HL-60/S4 treated with retinoic acid at 250 ng/mL for 4 days and 3 days (cell line): ENCODE measurements around the gene EIF5A2.
"Not testable (repeated sequence)": the region's sequence is repeated elsewhere in the genome, so short reads cannot be mapped to it uniquely, and the experiment has no call there.

ENCODE experiments used
- in situ Hi-C: fragments of 300-500 bp; cut with MboI; formaldehyde crosslinking; loops from 2 replicates; pipeline ENCODE4 v1.7.0; 2022; ENCODE audit warnings: low sequenced_read_pairs

Gene EIF5A2

DNA sequence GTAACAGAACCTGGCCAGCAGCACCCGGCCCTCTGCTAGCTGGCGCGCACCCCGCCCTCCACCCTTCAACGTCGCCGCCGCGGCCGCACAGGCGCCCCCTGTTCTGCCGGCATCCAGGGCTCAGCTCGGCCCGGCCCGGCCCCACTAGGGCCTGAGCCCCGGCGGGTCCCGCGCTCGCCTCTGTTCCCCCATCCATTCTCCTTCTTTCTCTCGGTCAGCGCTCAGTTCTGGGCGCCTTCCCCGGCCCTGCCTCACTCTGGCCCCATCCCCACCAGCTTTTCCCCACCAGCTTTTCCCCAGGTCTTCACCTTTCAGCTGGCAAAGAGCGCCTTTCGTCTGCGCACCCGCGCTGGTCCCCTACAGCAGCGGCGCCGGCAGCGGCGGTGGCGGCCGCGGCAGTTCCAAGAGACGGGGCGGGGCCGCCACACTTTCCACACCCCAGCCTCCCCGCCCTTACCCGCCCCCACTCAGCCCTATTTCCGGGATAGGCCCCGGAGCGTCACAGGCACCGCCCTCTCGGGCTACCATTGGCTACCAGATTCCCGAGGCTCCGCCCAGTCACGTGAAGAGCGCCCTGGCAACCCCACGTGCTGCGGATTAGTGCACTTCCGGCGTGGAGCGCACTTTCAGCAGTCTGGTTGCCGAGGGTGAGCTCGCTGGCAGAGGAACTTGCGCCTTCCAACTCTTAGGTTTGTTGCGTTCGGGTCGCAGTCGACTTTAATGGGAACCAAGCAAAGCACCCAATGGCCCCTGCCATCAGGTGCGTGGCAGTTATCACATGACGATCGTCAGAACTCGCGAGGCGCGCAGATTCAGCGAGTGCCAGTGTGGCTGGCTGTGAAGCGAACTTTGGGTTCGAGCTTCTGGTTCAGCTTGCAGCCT is at the start of gene EIF5A2:
EIF5A2 (minus strand) TSS at position 403 of the 882 bp plus-strand sequence. CDS start 831 bp downstream, outside the sequence.
- in situ Hi-C loops: no loop called here

DNA sequence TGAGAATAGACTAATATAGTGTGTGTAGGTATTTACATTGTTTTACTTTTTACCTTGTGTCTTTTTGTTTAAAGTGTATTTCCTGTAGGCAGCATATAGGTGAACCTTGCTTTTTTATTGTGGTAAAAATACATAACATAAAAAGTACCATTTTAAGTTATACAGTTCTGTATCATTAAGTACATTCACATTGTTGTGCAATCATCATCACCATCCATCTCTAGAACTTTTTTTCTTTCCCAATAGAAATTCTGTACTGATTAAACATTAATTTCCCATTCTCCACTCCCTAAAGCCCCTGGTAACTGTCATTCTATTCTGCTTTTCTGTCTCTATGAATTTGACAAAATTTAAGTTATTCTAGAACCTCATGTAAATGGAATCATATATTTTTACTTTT is 48.2 kb upstream of the EIF5A2 start:
- in situ Hi-C loops: no loop called here

- in situ Hi-C loops: no loop called here
Measured at GRCh38 chr3:170953736-170954135, 45.3 kb upstream of the EIF5A2 start.

DNA sequence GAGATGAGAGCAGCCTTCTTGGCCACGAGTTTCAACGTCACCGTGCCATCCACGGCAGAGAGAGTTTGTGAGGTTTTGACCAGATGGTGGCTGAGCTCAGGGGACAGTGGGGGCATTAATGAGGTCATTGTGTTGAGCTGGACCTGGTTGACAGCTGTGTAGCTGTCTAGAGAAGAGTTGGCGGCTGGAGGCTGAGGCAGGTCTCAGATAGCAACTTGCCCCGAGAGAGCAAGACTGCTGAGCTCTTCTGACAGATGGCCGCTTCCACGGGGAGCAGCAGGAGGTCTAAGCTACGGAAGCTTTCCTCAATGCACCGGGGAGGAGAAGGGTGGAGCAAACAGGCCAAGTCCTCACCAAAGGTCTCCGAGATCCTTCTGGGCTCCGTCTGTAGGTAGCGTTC is 44.8 kb upstream of the EIF5A2 start:
- in situ Hi-C loops: no loop called here

DNA sequence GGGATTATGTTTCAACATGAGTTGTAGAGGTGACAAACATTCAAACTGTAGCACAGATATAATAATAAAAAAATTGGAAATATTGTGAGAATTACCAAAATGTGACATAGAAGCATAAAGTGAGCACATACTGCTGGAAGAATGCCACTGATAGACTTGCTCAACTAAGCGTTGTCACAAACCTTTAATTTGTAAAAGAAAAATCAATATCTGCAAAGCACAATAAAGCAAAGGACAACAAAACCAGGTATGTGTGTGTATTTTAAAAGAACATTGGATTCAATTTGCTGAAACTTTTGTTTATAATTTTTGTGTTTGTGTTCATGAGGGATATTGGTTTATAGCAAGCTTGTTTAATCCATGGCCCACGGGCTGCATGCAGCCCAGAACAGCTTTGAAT is 40.8 kb upstream of the EIF5A2 start:
- in situ Hi-C loops: no loop called here

DNA sequence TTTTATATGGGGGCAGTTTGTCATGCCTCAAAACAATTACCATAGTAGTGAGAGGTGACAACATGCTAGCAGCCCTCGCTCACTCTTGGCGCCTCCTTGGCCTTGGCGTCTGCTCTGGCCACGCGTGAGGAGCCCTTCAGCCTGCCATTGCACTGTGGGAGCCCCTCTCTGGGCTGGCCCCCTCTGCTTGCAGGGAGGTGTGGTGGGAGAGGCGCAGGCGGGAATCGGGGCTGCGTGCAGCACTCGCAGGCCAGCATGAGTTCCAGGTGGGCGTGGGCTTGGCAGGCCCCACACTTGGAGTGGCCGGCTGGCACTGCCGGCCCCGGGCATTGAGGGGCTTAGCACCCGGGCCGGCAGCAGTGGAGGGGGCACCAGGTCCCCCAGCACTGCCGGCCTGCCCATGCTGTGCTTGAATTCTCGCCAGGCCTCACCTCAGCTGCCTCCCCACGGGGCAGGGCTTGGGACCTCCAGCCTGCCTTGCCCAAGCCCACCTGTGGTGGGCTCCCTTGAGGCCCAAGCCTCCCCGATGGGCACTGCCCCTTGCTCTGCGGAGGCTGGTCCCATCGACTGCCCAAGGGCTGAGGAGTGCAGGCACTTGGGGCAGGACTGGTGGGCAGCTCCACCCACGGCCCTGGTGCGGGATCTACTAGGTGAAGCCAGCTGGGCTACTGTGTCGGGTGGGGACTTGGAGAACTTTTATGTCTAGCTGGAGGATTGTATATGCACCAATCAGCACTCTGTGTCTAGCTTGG is 38.8 kb upstream of the EIF5A2 start:
- in situ Hi-C loops: no loop called here

DNA sequence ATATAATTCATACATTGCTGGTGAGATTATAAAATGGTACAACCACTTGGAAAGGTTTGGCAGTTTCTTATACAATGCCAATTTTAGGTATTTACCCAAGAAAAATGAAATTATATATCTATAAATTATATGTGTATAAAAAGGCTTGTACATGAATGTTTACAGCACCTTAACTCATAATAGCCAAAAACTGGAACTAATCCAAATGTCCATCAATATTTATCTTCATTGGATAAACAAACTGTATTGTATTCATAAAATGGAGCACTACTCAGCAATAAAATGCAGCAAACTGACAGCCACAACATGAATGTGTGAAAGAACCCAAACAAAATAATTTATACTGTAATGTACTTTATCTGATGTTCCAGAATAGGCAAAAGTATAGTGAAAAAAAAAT is 33.6 kb upstream of the EIF5A2 start:
- in situ Hi-C loops: no loop called here

DNA sequence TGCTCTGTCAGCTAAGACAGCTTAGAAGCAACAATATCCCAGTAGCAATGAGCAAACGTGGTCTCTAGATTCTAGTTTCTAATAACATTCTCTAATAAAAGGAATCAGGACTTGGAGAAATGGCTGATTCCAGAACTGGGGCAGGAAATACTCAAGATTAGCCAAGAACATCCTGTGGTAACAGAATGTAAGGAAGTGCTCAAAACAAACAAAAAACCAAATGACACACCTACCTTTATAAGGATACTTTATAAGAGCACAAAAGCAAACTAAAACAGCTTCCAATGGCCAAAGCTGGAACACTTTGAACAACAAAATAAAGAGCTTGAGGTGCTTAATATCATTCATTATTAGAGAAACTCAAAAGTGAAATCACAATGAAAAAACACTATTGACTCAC is 33.1 kb upstream of the EIF5A2 start:
- in situ Hi-C loops: no loop called here

DNA sequence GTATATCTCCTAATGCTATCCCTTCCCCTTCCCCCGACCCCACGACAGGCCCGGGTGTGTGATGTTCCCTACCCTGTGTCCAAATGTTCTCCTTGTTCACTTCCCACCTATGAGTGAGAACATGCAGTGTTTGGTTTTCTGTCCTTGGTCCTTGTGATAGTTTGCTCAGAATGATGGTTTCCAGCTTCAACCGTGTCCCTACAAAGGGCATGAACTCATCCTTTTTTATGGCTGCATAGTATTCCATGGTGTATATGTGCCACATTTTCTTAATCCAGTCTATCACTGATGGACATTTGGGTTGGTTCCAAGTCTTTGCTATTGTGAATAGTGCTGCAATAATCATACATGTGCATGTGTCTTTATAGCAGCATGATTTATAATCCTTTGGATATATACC is 24.6 kb upstream of the EIF5A2 start:
- in situ Hi-C loops: not testable (repeated sequence)

DNA sequence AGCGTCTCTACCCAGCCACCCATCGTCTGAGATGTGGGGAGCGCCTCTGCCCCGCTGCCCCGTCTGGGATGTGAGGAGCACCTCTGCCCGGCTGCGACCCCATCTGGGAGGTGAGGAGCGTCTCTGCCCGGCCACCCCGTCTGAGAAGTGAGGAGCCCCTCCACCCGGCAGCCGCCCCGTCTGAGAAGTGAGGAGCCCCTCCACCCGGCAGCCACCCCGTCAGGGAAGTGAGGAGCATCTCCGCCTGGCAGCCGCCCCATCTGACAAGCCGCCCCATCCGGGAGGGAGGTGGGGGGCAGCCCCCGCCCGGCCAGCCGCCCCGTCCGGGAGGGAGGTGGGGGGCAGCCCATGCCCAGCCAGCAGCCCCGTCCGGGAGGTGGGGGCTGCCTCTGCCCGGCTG is 15.1 kb upstream of the EIF5A2 start:
- in situ Hi-C loops: not testable (repeated sequence)

DNA sequence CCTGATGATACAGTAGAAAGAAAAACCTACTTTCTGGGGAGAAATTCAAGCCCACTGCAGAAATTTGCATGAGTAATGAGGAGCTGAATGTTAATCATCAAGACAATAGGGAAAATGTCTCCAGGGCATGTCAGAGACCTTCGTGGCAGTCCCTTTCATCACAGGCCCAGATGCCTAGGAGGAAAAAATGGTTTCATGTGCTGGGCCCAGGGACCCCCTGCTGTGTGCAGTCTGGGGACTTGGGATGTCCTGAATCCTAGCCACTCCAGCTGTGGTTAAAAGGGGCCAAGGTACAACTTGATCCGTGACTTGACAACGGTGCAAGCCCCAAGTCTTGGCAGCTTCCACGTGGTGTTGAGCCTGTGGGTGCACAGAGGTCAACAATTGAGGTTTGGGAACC is 10.3 kb upstream of the EIF5A2 start:
- in situ Hi-C loops: no loop called here

GRCh38 chr3:170914690-170915089 is 6.3 kb upstream of the EIF5A2 start:
- in situ Hi-C loops: no loop called here

DNA sequence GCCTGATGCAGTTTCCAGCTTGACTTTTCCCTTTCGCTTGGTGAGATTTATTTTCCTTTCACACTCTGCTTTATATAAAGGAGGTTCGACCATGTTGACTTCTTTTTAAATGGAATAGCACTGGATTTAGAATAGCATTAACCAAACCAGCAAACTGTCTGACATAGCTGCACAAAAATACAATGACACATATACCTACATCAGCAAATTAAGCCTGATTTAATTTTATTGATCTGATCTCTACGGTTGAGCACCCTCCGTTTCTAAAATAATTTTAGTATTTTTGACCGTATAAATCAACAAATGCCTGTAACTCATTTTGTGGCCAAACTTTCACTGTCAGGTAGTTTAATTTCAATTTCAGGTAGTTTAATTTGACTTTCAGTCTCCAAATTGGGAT is 5.8 kb upstream of the EIF5A2 start:
- in situ Hi-C loops: no loop called here

GRCh38 chr3:170911051-170911450 is 2.6 kb upstream of the EIF5A2 start:
- in situ Hi-C loops: no loop called here

GRCh38 chr3:170910542-170910941 is 2.1 kb upstream of the EIF5A2 start:
- in situ Hi-C loops: no loop called here

- in situ Hi-C loops: no loop called here
Measured at GRCh38 chr3:170909129-170909903, 879 bp upstream of the EIF5A2 start.

- in situ Hi-C loops: no loop called here
Measured at GRCh38 chr3:170907637-170908234, 701 bp downstream of the EIF5A2 start.

DNA sequence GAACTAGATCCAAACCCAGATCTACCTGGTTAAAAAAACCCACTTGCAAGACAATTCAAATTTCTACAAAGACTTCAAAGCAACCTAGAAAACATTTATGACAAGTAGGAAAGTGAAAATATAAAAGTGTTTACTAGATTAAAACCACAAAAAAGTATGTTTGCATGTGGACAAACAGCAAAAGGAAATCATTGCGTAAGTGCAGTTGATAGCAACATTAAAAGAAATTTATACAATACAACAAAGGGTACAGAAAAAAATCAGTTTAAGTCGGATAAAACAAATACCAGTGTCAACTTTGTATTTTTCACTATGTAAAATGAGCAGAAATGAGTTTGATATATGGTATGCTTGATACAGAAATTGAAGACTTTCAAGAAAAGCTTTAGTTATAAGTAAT is 2.6 kb downstream of the EIF5A2 start:
- in situ Hi-C loops: no loop called here

GRCh38 chr3:170903123-170903522 is 5.3 kb downstream of the EIF5A2 start:
- in situ Hi-C loops: no loop called here

DNA sequence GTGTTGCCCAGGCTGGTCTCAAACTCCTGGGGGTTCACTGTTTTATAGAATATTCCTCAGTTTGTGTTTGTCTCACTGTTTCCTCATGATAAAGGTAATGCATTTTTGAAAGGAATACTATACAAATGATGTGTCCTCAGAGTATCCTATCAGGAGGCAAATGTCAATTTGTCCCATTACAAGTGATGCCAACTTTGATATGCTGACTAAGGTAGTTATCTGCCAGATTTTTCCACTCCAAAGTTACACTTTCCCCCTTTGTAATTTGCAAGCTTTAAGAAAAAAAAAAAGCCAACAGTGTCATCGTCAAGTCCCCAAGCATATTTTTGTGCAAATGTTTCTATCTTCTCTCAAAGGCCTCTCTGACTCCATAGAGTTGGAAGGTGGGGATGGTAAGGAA is 9.0 kb downstream of the EIF5A2 start:
- in situ Hi-C loops: no loop called here

DNA sequence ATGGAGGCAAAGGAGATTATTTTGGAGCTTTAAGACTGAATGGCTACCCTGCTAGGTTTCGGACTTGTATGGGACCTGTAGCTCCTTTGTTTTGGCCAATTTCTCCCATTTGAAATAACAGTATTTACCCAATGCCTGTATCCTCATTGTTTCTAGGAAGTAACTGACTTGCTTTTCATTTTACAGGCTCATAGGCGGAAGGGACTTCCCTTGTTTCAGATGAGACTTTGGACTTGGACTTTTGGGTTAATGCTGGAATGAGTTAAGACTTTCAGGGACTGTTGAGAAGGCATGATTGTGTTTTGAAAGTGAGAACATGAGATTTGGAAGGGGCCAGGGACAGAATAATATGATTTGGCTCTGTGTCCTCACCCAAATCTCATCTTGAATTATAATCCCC is 10.5 kb downstream of the EIF5A2 start:
- in situ Hi-C loops: no loop called here
